Embryonic facial prominence (tissue), 1 donor: ENCODE data around the gene IDUA.
"Not testable (repeated sequence)": the region's sequence is repeated elsewhere in the genome, so short reads cannot be mapped to it uniquely, and the experiment has no call there.

Experiments used
- DNase-seq: peaks from one replicate; pipeline ENCODE4 v3.0.0-alpha.2; 2016; ENCODE audit errors: extremely low spot score

IDUA gene

GRCh38 chr4:987624-988513, 1.0 kb downstream of the IDUA start:
- DNase-seq: no peak

- DNase-seq: no peak
Observed at GRCh38 chr4:988726-989721, 2.2 kb downstream of the IDUA start.

- DNase-seq: no peak
Observed at GRCh38 chr4:989722-990471, 3.1 kb downstream of the IDUA start.

- no peak for DNase-seq
Observed at GRCh38 chr4:990746-991367, 4.0 kb downstream of the IDUA start.

- DNase-seq: no peak
Observed at GRCh38 chr4:991451-992296, 4.8 kb downstream of the IDUA start.

- DNase-seq: no peak
Observed at GRCh38 chr4:992297-993110, 5.7 kb downstream of the IDUA start.

GRCh38 chr4:993111-994029, 6.5 kb downstream of the IDUA start, which contains the start of gene SLC26A1:
Gene SLC26A1, minus strand, starts transcription at chr4:993404. Its CDS starts 1,701 bp downstream, at chr4:991703.
- no peak for DNase-seq

GRCh38 chr4:995311-996026, 8.6 kb downstream of the IDUA start:
- no peak for DNase-seq

GRCh38 chr4:996030-996996, 9.5 kb downstream of the IDUA start:
- DNase-seq: no peak

GRCh38 chr4:996997-997374, 10.1 kb downstream of the IDUA start:
- DNase-seq: no peak

GRCh38 chr4:997375-998071, 10.7 kb downstream of the IDUA start:
- DNase-seq: no peak

GRCh38 chr4:998096-998691, 11.3 kb downstream of the IDUA start:
- no peak for DNase-seq

GRCh38 chr4:999240-999863, 12.5 kb downstream of the IDUA start:
- not testable (repeated sequence) for DNase-seq

GRCh38 chr4:999882-1000425, 13.1 kb downstream of the IDUA start:
- no peak for DNase-seq
